Activated CD8-positive, alpha-beta memory T cell treated with anti-CD3 and anti-CD28 coated beads, Interleukin-2, amount 50 U/mL, for 4 hours (primary cell): Measurements from ENCODE around the gene CAND2.
"Not testable (repeated sequence)": the region's sequence is repeated elsewhere in the genome, so short reads cannot be mapped to it uniquely, and the experiment has no call there.

Experiments
- DNase-seq: peaks from one replicate; pipeline ENCODE4 v3.0.0-alpha.2; 2020

The CAND2 gene

DNA sequence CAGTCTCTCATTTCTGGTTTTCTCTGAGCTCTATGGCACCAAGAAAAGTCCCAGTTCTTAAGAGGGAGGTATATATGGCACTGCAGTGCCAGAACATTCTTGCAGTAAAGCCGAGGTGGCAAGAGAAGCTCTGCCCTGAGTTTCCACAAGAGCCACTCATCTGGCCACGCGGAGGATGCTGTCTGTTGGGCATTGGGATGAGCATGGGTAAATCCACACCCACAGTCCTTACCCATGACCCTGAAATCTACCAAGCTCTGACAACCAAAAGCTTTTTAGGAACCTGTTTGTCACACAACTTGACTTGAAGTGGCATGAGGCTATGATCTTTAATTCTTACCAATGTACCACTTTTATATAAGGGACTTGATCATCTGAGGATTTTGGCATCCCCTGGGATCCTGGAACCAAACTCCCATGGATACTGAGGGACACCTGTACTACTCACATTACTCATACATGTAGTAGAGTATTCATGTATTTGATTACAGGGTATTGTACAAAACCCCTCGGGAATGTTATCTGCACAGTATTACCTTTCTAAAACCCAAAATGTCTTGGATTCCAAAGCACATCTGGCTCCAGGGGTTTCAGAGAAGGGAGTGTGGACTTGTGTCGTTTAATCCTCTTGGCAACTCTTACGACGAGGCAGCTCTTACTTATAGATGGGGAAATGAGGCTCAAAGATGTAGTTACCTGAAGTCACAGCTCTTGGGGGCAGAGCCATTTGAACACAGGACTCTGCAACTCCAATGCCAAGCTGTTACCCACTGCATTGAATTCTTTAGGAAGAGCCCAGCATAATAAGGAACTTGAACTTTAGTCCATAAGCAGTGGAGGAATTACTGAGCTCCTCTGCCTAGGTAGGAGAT, 36.1 kb downstream of the CAND2 start:
- no peak for DNase-seq

DNA sequence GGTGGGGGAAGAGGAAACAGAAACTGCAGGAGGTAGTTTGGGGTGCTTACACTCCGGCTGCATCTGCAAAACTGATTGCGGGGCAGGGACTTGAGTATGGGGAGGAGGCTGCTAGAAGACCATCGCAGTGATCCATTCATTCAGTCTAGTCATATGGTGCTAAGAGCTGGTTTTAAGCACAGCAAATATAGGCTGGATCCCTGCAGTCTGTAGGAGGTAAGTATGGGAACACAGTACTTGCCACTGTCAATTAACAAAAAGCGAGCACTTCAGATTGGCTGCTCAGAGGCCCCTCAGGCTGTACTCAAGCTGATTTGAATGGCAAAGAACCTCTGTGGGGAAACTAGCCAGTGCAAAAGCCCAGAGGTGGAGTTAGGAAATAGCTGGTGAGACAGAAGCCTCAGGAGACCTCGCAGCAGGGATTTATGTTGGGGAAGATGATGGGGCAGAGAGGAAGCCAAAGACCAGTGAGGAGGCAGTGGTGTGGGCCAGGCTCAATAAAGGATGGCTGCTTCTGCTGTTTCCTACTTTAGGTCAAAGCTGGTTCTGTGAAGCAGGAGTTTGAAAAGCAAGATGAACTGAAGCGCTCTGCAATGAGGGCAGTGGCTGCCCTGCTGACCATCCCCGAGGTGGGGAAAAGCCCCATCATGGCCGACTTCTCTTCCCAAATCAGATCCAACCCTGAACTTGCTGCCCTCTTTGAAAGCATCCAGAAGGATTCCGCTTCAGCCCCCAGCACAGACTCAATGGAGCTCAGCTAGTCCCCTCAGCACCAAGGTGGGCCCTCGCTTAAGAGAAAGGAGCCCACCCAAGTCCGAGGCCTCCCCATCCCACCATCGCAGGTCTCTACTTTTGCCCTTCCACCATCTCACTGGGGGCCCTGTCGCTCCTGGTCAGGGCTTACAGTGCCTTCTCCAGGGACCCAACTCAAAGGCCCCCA, 37.0 kb downstream of the CAND2 start:
- DNase-seq = no peak

DNA sequence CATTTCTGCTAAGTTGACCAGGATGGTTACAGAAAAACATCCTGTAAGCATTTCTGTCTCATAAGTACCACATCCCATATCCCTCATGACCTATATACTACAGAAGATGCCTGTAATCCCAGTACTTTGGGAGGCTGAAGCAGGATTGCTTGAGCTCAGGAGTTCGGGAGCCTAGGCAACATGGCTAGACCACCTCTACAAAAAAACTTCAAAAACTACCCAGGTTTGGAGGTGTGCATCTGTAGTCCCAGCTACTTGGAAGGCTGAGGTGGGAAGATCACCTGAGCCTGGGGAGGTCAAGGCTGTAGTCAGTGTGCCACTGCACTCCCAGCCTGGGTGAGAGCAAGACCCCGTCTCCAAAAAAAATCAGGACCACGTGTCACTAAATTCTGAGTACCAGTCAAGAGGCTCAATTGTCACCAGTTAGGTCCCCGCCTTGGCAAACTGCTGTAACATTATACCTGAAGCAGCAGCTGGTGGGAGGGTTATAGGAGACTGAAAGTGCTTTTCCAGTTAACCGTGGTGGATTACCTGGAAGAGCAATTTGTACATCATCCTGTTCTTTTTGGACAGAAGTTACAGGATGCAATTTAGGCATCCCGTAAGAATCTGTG, 38.7 kb downstream of the CAND2 start:
- no peak for DNase-seq

DNA sequence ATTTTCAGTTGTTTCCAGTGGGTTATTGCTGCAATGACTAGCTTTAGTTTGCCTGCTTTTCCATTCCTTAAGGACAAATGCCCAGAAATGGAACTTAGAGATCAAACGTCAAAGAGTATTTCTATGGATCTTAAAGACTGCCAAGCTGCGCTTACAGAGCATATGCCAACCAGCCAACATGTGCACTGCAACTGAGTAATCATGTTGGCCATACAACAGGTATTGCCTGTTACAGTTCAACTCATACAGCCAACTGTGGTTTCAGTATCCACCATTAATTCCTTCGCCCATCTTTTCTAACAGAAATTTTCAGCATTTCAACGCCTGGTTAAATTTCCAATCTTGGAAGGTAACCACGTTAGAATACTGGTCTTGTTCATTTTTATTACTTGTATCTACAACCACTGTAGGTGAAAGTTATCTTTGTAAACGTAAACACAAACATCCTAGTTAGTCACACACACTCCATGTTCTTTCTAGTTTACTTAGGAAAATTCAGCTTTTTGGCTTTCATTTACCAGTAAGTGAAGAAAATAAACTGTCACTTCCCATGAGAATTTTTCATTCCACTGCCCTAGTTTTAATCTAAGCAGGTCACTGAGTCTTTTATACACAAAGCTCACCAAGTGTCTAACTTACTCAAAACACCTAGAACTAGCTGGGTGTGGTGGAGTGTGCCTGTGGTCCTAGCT, 41.0 kb downstream of the CAND2 start:
- DNase-seq = no peak

DNA sequence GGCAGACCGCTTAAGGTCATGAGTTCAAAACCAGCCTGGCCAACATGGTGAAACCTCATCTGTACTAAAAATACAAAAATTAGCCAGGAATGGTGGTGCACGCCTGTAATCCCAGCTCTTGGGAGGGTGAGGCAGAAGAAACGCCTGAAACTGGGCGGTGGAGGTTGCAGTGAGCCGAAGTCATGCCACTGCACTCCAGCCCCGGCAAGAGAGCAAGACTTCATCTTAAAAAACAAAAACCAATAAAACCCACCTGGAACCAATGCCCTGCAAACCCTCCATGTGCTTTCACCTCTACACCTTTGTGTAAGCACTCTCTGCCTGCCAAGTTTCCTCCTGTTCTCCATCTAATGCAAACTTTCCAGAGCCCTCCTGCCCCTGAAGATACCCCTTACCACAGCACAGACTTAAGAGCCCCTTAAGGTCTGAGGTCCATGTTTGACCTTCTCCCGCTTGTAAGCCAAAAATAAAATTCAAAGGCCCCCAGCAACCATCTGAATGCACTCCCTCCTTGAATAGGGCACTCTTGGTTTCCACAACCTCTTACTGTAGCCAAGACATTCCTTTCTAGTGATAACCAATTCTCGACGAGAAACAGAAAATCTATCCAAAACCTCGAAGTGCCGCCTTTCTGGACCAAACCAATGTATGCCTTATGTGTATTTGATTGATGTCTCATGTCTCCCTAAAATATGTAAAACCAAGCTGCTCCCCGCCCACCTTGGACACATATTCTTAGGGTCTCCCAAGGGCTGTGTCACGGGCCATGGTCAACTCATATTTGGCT, 41.9 kb downstream of the CAND2 start:
- no peak for DNase-seq

DNA sequence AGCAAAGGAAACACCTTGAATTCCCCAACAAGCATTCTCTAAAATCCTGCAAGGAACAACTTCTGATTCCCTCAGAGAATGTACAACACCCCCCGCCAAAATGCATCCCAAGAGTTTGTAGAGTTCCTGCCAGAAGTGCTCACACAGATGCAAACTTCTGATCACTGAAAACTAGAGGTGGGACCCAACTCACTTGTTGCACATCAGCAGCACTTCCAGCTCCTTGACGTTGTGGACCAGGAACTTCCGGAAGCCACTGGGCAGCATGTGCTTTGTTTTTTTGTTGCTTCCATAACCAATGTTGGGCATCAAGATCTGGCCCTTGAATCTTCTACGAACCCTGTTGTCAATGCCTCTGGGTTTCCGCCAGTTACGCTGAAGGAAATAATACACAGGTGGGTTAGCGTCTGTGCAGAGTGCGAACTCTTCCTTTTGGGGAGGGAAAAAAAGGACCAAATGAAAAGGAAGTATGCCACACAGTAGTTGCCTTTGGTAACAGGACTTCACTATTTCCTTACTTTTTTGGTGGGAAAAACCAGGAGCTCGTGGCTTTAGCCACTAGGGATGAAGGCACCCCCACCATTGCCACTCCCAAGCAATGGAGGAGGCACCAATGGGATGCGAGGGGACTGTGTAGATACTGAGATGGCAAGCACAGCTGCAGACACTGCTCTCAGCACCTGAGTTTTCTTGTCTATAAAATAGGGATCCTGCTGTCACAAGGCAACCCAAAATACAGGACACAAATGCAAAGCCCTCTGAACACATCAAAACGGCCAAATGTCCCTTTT, 42.9 kb downstream of the CAND2 start:
- DNase-seq = no peak

DNA sequence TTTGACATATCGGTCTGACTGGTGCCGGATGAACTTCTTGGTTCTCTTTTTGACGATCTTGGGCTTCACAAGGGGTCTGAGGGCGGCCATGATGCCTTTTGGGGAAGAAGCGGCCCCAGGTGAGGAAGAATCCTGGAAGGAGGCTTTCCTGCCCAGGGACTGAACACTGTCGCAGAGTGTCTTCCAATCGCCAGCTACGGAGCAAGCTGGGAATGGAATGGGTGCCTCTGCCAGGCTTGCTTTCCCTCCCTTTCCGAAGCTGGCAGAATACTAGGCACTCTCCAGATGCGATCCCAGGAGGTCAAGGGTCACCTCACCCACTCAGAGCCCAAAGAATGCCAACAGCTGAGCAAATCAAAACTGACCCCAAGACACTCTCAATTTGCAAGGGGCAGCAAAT, 43.7 kb downstream of the CAND2 start:
- DNase-seq = not testable (repeated sequence)

DNA sequence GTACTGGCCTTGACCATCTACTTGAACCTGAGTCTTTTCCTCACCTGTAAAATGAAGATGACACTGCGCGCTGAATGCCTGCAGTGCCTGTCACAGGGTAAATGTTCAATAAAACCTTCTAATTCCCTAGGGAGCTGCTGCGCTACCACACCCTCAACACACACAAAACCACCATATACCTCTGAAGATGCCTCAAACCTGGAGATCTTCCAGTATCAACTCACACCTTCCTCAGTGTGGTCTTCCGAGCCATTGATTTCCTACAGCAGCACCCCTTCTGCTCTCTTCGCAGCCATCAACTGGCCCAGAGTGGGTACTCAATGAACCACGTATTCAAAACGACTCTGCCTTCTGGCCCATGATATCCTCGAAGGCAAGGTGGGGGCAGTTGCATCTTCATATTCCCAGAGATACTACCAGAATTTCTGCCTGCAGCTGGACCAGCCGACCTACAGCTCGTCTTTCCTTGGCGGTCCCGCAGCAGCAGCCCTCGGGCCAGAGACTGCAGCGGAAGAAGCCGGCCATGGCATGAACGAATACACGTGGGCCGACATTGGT, 44.2 kb downstream of the CAND2 start:
- no peak for DNase-seq

DNA sequence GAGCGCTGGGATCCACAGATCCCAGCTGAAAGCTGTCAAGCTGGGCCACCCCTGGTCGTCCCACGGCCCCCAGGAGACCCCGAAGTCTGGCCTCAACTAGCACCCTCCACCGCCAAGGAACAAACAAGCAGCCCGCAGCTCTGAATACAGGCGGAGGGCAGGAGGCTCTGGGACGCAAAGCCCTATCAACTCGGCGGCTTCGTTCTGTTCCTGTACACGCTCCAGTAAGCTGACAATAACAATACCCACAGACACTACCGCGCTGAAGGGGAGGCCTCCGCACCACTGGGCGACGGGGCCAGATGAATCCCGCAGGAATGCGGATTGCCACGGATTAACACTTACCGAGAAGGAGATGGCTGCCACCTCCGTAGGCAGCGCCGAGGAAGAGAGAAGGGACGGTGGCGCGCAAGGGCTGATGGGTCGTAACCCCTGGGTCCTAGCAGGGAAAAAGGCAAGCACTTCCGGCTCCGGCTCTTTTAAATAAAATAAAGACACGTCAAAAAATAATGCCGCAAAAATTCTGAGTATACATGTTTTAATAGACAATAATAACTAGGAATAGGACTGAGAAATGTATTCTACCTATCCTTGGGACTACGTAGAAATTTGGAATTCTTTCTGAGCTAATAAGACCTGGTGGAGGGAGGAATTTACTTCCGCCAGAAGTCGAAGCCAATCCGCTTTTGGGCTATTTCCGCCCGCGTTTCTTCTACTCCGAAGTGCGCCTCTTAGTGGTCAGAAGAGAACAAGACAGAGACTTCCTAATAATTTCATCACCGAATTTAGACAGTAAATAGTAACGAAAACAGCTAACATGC, 44.9 kb downstream of the CAND2 start, which contains the start of gene RPL32:
Gene RPL32, minus strand, starts transcription at position 417 of the 821 bp plus-strand sequence. CDS start 1,328 bp downstream, outside the sequence.
- DNase-seq = peak; percentile 80

DNA sequence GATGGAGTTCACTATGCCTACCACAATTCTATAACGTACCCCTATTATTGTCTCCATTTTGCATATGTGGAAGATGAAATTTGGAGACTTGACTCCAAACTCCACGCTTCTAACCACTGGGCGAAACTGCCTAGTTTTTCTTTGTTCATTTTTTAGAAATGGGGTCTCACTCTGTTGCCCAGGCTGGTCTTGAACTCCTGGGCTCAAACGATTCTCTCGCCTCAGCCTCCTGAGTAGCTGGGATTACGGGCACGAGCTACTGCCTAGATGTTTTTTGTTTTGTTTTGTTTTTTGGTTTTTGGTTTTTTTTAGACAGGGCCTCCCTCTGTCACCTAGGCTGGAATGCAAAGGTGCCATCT, 45.5 kb downstream of the CAND2 start:
- no peak for DNase-seq

DNA sequence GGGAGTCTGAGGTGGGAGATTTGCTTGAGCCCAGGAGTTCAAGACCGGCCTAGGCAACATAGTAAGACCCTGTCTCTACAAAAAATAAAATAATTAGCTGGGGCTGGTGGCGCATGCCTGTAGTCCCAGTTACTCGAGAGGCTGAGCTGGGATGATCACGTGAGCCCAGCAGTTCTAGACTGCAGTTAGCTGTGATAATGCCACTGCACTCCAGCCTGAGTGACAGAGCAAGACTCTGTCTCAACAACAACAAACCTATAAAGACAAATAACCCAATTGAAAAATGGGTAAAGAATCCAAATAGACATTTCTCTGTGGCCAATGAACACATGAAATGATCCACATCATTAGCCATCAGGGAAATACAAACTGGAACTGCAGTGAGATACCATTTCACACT, 46.0 kb downstream of the CAND2 start:
- DNase-seq = no peak

DNA sequence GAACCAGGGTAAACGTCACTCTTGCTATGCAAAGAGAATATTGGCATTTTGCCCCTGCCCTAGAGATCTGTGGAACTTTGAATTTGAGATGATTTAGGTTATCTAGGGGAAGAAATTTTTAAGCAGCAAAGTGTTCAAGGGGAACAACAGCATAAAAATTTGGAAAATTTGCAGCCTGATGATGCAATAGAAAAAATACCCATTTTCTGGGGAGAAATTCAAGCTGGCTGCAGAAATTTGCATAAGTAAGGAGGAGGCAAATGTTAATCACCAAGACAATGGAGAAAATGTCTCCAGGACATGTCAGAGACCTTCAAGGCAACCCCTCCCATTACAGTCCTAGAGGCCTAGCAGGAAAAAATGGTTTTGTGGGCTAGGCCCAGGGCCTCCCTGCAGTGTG, 49.3 kb downstream of the CAND2 start:
- no peak for DNase-seq

DNA sequence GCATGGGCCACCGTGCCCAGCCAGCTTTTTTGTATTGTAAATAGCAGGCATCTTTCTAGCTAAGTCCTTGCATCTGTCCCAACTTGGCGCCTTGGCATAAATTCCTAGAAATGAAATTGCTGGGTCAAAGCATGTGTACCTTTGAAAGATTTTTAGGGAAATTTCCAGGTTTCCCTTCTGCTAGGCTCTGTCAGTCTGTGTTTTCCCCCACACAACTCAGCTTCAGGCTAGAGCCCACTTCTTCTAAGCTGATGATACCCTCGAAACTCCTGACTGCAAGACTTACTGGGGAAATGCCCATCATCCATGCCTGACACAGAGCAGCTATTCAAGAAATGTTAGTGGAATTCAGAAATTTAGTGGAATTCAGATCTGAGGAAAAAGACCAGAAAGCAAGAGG, 55.7 kb downstream of the CAND2 start:
- DNase-seq = no peak

DNA sequence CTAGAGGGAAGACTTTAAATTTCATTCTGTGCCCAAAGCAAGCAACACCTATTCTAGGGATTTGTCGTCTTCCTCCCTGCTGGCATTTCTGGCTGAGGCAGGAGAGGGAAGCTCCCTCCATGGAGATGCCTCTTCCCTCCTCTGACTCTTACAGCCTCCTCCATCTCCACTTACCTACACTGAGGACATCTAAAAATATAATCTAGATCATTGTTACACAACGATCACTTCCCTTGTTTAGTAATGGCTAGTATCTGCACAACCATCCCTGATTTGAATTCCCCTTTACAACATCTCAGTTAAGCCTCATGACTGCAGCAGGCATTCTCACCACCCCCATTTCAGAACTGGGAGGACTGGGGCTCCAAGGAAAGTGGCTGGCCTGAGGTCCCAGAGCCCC, 57.4 kb downstream of the CAND2 start:
- DNase-seq = not testable (repeated sequence)

DNA sequence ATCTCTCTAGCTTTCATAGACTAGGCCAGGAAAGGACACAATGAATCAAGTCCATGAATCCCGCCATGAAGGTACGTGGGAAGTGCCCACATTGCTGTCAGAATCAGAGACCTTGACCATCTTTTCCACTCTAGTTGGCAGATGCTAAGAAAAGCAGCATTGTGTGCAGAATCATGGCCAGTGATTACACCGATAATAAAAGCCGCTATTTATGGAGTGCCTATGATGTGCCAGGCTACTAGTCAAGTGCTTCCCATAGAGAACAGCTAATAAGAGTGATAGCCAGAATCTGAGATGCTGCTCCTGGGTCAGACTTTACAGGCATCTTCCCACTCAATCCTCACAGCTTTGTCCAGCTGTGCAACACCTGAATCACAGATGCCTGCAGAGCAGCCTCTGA, 58.1 kb downstream of the CAND2 start:
- DNase-seq = no peak

DNA sequence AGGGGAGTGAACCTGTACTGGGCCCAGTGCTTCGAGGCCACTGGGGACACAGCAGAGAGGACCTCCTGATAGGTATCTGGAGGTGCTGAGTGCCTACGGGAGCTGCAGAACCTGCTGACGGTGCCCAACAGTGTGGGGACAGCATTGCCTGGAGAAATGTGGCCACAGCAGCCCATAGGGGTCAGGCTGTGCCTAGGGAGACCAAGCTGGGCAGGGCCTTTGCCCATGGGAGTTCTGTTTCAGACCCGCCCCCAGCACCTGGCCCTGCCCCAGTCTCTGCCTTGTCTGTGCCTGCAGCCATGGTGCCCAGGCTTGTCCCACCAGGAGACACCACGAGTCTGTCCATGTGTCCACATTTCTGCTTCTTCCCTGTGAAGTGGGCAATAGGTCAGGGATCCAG, 60.1 kb downstream of the CAND2 start:
- no peak for DNase-seq

DNA sequence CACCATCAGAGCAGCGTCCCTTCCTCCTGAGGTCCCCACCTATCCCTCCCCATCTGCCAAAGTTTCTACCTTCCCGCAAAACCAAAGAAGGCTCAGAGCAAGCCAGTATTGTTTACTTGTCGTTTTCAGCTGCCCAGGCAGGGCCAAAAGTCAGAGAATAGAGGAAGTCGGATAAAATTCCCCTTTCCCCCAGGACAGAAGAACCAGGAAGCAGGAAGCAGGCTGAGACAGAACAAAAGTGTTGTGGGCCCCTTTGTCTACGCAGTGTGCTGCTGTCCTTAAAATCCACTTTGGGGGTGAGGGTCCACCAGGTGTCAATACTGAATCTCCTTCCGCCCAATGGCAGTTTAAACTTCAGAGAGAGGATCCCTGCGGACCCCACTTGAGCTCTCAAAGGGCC, 63.4 kb downstream of the CAND2 start:
- no peak for DNase-seq

DNA sequence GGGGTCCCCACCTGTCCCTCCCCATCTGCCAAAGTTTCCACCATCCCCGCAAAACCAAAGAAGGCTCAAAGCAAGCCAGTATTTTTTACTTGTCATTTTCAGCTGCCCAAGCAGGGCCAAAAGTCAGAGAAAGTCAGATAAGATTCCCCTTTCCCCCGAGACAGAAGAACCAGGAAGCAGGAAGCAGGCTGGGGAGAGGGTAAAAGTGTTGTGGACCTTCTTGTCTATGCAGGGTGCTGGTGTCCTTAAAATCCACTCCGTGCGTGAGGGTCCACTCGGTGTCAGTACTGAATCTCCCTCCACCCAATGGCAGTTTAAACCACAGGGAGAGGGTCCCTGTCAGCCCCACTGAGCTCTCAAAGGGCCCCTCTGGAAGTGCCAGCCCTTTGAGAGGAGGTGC, 65.1 kb downstream of the CAND2 start:
- DNase-seq = no peak

DNA sequence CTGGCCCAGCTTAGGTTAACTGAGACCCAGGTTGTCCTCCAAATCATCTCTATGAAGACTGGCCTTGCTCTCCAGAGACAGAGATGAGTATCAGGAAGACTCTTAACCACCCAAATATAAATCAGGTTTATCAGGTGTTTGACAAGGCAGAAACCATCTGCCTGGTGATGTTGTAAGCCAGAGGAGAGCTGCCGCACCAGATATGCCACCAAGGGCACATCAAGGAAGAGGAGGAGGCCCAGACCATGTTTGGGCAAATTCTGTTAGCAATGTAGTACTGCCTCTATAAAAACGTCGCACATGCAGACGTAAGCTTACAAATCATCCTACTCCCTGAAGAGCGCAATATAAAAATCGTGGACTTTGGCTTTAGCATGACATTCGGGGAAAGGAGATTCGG, 65.9 kb downstream of the CAND2 start:
- no peak for DNase-seq

DNA sequence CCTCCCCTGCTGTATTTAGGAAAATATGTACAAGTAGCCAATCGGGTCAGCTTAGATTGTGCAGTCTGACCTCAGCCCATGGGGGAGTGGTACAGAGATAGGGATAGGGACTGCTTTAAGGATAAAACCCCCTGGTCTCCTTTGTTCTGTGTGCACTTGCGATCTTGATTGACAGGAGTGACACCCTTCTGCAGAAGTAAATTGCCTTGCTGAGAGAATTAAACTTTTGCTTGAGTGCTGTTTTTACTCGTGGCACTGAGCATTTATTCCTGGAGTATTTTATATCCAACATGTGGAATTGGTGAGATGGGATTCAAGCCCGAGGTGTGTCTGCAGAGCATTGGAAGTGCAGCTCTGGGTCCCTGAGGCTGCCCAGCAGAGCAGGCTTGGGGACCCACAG, 68.8 kb downstream of the CAND2 start:
- no peak for DNase-seq
